Keratinocyte (primary cell): ENCODE results near the gene SUSD3. TPM values are rescaled to one million over a fixed set of nuclear protein-coding genes. Genes with fewer than 3 reads are reported as not detected.

Source experiments
- DNase-seq: peaks from one replicate; pipeline ENCODE4 v3.0.0-alpha.2; 2011; ENCODE audit warnings: low read depth, missing footprints, low spot score
- FAIRE-seq: peaks from 2 replicates; lab custom pipeline; 2011; peaks lifted over from hg19 to GRCh38; lab: Jason Lieb, UNC
- H2AFZ ChIP-seq: 2 replicates; pipeline ENCODE4 v1.6.0; 2012; ENCODE audit warnings: low read length, control low read depth, inconsistent platforms; ENCODE audit not compliant: control insufficient read depth
- H3K27ac ChIP-seq: 2 replicates; pipeline ENCODE4 v1.5.1; 2011; ENCODE audit warnings: low read length; ENCODE audit not compliant: control insufficient read depth, insufficient read depth
- H3K27me3 ChIP-seq: 3 replicates; pipeline ENCODE4 v1.6.0; 2011; ENCODE audit warnings: low read length; ENCODE audit not compliant: control insufficient read depth, insufficient read depth; ENCODE audit errors: extremely low read depth
- H3K36me3 ChIP-seq, 2 experiments: 2 replicates in 1 of 2; 3 replicates in 1 of 2; pipeline ENCODE4 v1.5.1; 2011; ENCODE audit warnings: low read length in 2 of 2, mild to moderate bottlenecking in 1 of 2; ENCODE audit not compliant: control insufficient read depth in 2 of 2, insufficient read depth in 2 of 2; ENCODE audit errors: extremely low read depth in 1 of 2
- H3K4me1 ChIP-seq: 3 replicates; pipeline ENCODE4 v1.5.1; 2011; ENCODE audit warnings: low read length; ENCODE audit not compliant: control insufficient read depth, insufficient read depth; ENCODE audit errors: extremely low read depth
- H3K4me2 ChIP-seq: 3 replicates; pipeline ENCODE4 v1.6.0; 2011; ENCODE audit warnings: low read depth, low read length; ENCODE audit not compliant: control insufficient read depth, insufficient read depth; ENCODE audit errors: extremely low read depth
- H3K4me3 ChIP-seq, 3 experiments: fragments of 200-600 bp in 1 of 3; sonication (generic) in 1 of 3; 2 replicates in 2 of 3; 3 replicates in 1 of 3; pipeline ENCODE4 v1.5.1; 2011 to 2016; ENCODE audit warnings: low read length in 3 of 3, mild to moderate bottlenecking in 3 of 3, control low read depth in 2 of 3, inconsistent platforms in 1 of 3, low read depth in 1 of 3, mixed read lengths in 1 of 3, mixed run types in 1 of 3, moderate library complexity in 1 of 3; ENCODE audit not compliant: control insufficient read depth in 2 of 3, insufficient read depth in 2 of 3; ENCODE audit errors: extremely low read depth in 1 of 3
- H3K79me2 ChIP-seq: 2 replicates; pipeline ENCODE4 v1.6.0; 2012; ENCODE audit warnings: low read length; ENCODE audit not compliant: control insufficient read depth, insufficient read depth
- H3K9ac ChIP-seq: 3 replicates; pipeline ENCODE4 v1.6.0; 2011; ENCODE audit warnings: low read length; ENCODE audit not compliant: control insufficient read depth, insufficient read depth; ENCODE audit errors: extremely low read depth
- H3K9me1 ChIP-seq: 3 replicates; pipeline ENCODE4 v1.6.0; 2011; ENCODE audit warnings: low read length; ENCODE audit not compliant: control insufficient read depth, insufficient read depth; ENCODE audit errors: extremely low read depth
- H3K9me3 ChIP-seq: 2 replicates; pipeline ENCODE4 v1.5.1; 2012; ENCODE audit warnings: low read depth, low read length; ENCODE audit not compliant: control insufficient read depth
- H4K20me1 ChIP-seq: 3 replicates; pipeline ENCODE4 v1.6.0; 2011; ENCODE audit warnings: low read length; ENCODE audit not compliant: control insufficient read depth, insufficient read depth; ENCODE audit errors: extremely low read depth
- EZH2 ChIP-seq: IDR thresholded peaks from one replicate; pipeline ENCODE4 v1.6.1; 2012; ENCODE audit warnings: inconsistent platforms, mild to moderate bottlenecking, low read length, moderate library complexity
- dilution Hi-C: fragments of 300-500 bp; cut with MboI; formaldehyde crosslinking; loops from one replicate; pipeline ENCODE4 v1.7.0; 2020; ENCODE audit warnings: low sequenced_read_pairs; ENCODE audit not compliant: extremely low pct_ligation_motif_present
- polyA plus RNA-seq, 5 experiments: library from polyadenylated mRNA; depleted of rRNA in 3 of 5; stranded (reverse) in 3 of 5; stranded (forward) in 1 of 5; unstranded in 1 of 5; fragments of >200 nt; gene quantifications; 1 replicate in 1 of 5; 2 replicates in 3 of 5; 3 replicates in 1 of 5; pipeline versions ENCODE4 v1.2.1 to v1.2.3, GENCODE V29; 2011 to 2012; ENCODE audit warnings: missing spikeins in 2 of 5, low read depth in 1 of 5, low replicate concordance in 1 of 5
- TF ChIP-seq, protein P1 (sequence below), 3 experiments: IDR thresholded peaks in 1 of 3; conservative IDR thresholded peaks in 1 of 3; optimal IDR thresholded peaks in 1 of 3; 2 replicates in 2 of 3; 3 replicates in 1 of 3; pipeline versions ENCODE3 to v1.5.1; 2011; ENCODE audit warnings: low read length in 3 of 3, mild to moderate bottlenecking in 3 of 3, moderate library complexity in 2 of 3, control low read depth in 1 of 3, inconsistent platforms in 1 of 3; ENCODE audit not compliant: insufficient read depth in 2 of 3; ENCODE audit errors: extremely low read depth in 1 of 3

Gene SUSD3
- polyA plus RNA-seq, 1 donor (not counting 4 experiments of a cell fraction or from before 2014, with no cell fraction given): 0.20 TPM

DNA sequence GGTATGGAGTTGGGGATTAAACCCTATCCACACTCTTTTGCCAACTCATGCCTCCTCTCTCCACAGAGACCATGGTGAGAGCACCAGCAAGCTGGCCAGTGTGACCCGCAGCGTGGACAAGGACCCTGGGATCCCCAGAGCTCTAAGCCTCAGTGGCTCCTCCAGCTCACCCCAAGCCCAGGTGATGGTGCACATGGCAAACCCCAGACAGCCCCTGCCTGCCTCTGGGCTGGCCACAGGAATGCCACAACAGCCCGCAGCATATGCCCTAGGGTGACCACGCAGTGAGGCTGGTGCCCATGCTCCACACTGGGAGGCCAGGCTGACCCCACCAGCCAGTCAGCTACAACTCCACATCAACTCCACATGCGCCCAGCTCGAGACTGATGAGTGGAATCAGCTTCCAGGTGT lies 26.0 kb downstream of the SUSD3 start:
- H3K36me3 ChIP-seq: no peaks in the 10 kb centered on the region
- H3K9me3 ChIP-seq: peaks cover 4% of the 10 kb centered on the region
- DNase-seq: no peak
- no peaks in the 10 kb centered on the region for H3K4me1 ChIP-seq
- no peaks in the 10 kb centered on the region for H3K27me3 ChIP-seq
- dilution Hi-C loops: no loop called here
- H3K9ac ChIP-seq: no peak overlapping the region
- FAIRE-seq: no peak
- no peaks in the 10 kb centered on the region for H3K9me1 ChIP-seq
- TF ChIP-seq, protein P1, sequence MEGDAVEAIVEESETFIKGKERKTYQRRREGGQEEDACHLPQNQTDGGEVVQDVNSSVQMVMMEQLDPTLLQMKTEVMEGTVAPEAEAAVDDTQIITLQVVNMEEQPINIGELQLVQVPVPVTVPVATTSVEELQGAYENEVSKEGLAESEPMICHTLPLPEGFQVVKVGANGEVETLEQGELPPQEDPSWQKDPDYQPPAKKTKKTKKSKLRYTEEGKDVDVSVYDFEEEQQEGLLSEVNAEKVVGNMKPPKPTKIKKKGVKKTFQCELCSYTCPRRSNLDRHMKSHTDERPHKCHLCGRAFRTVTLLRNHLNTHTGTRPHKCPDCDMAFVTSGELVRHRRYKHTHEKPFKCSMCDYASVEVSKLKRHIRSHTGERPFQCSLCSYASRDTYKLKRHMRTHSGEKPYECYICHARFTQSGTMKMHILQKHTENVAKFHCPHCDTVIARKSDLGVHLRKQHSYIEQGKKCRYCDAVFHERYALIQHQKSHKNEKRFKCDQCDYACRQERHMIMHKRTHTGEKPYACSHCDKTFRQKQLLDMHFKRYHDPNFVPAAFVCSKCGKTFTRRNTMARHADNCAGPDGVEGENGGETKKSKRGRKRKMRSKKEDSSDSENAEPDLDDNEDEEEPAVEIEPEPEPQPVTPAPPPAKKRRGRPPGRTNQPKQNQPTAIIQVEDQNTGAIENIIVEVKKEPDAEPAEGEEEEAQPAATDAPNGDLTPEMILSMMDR (optimal IDR thresholded peaks at IDR 0.05 in 1 of 3, IDR thresholded peaks at IDR 0.05 in 1 of 3, conservative IDR thresholded peaks at IDR 0.05 in 1 of 3; ENCODE audit: extremely low read depth in 1 of 3, insufficient read depth in 2 of 3, low read length in 3 of 3): no peak
- TF ChIP-seq EZH2: no peak
- no peak overlapping the region for H3K4me3 ChIP-seq
- no peaks in the 10 kb centered on the region for H3K79me2 ChIP-seq
- no peak overlapping the region for H3K27ac ChIP-seq
- no peaks in the 10 kb centered on the region for H4K20me1 ChIP-seq
- no peak overlapping the region for H2AFZ ChIP-seq
- H3K4me2 ChIP-seq: no peak overlapping the region

DNA sequence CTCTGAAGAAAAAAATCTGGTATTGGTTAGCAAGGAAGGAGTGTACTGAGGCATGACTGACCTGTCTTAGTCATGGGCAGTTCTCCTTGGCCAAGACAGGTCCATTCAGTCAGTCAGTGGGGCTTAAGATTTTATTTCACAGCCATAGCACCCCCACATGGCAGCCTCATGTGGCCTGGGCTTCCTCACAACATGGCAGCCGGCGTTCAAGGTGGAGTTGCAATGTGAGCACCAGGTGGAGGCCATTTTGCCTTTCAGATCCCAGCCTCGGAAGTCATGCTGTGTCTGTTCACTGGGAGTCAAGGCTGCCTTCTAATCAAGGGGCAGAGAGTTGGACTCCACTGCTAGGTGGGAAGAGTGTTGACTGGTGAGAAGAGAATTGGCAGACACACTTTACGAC lies 27.2 kb downstream of the SUSD3 start:
- no peaks in the 10 kb centered on the region for H3K36me3 ChIP-seq
- H3K9me3 ChIP-seq: peaks cover 11% of the 10 kb centered on the region
- dilution Hi-C loops: no loop called here
- DNase-seq (no peak), FAIRE-seq (no peak)
- no peaks in the 10 kb centered on the region for H3K79me2 ChIP-seq
- H3K4me3 ChIP-seq: no peak overlapping the region
- H3K9me1 ChIP-seq: no peaks in the 10 kb centered on the region
- H3K4me1 ChIP-seq: no peaks in the 10 kb centered on the region
- no peak for TF ChIP-seq EZH2
- TF ChIP-seq, protein P1 (optimal IDR thresholded peaks at IDR 0.05 in 1 of 3, IDR thresholded peaks at IDR 0.05 in 1 of 3, conservative IDR thresholded peaks at IDR 0.05 in 1 of 3; ENCODE audit: extremely low read depth in 1 of 3, insufficient read depth in 2 of 3, low read length in 3 of 3): no peak
- no peaks in the 10 kb centered on the region for H4K20me1 ChIP-seq
- no peaks in the 10 kb centered on the region for H3K27me3 ChIP-seq
- no peak overlapping the region for H3K27ac ChIP-seq
- H2AFZ ChIP-seq: no peak overlapping the region
- H3K4me2 ChIP-seq: no peak overlapping the region
- no peak overlapping the region for H3K9ac ChIP-seq
